CD4-positive, alpha-beta T cell treated with Interleukin-21 for 1 hour (primary cell): ENCODE measurements around the gene SEMA7A.
"Not testable (repeated sequence)": the region's sequence is repeated elsewhere in the genome, so short reads cannot be mapped to it uniquely, and the experiment has no call there.

Experiments used
- DNase-seq: peaks from one replicate; pipeline ENCODE4 v3.0.0-alpha.2; 2020

Gene SEMA7A

DNA sequence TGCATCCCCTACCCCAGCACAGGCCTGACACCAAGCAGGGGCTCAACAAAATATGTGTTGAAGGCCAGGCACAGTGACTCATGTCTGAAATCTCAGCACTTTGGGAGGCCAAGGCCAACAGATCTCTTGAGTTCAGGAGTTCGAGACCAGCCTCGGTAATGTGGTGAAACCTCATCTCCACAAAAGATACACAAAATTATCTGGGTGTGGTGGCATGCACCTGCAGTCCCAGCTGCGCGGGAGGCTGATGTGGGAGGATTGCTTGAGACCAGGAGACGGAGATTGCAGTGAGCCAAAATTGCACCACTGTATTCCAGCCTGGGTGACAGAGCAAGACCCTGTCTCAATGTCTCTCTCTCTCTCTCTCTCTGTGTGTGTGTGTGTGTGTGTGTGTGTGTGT lies 35.6 kb downstream of the SEMA7A start:
- no peak for DNase-seq

DNA sequence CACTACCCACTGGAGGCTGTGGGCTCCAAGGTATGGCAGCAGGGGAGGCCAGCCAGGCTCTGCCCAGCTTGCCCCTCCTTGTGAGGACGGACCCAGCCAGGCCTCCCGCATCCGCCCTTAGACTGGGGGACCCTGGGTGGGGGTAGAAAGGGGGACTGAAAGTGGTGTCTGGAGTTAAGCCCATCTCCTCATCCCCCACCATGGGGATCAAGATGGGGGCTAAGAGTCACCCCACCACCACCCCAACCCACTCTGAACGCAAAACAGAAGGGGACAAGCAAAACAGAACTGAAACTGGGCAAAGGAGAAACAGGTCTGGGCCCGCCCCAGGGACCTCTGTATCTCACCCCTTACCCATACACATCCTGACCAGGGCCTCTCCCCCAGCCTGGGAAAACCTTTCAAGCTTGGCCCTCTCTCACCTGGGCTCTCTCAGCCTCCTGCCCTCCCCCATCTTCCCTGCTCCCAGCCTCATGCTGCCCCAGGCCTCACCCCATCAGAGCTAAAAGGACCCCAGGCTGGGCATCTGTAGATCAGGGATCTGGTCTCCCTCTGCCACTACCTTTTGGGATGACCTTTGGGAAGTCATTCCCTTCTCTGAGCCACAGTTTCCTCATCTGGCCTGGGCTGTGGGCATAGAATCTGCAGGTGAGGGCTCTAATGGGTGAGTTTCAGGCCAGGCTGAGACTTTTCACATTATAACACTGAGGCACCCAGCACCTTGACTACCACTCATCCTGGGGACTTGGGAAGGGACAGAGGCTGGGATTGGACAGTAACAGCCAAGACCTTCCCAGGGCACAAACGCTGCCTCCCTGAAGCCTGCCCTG lies 36.3 kb downstream of the SEMA7A start:
- no peak for DNase-seq

DNA sequence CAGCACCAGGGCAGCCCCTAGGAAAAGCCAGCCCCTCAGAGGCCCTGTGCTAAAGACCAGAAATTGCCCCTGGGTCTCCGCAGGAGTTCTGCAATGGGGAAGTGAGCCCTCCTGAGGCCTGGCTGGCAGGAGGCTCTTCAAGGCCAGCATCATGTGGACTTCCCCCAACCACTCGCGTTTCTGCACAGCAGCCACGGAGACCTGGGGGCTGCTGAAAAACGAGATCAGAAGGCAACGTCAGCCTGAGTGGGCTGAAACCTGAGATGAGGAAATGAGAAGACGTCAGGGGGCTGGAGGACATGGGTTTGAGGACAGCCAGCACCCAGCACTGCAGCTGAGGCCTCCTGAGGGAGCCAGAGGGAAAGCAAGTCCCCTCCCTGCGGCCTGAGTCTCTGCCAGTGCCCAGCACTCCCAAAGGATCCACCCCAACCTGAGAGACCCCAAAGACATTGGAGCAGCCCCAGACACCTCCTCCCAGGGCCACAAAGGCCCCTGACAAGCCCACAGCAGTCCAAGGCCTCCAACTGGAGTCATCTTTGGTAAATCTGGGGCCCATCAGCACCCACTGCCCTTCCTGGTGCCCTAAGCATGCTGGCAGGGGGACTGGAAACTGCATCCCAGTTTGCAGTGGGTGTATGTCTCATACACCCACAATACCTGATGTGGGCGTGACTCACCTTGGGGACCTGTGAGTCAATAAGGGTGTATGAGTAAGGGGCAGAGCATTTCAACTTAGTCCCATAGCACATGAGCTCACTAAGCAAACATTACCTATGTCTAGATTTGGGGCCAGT lies 37.1 kb downstream of the SEMA7A start:
- DNase-seq, result peak; percentile 24

DNA sequence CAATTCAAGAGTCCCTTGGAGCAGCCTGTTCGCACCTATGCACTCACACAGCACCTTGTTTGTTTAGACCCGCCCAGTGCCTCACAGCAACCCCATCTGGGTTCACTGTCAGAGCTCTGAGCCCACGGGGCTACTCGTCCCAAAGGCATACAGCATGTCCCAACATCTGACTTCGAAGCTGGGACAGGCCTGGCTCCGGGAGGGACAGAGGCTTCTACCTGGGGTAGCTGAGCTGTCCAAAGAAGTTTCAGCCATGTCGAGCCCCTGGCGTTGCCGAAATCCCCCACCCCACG lies 37.7 kb downstream of the SEMA7A start:
- no peak for DNase-seq

DNA sequence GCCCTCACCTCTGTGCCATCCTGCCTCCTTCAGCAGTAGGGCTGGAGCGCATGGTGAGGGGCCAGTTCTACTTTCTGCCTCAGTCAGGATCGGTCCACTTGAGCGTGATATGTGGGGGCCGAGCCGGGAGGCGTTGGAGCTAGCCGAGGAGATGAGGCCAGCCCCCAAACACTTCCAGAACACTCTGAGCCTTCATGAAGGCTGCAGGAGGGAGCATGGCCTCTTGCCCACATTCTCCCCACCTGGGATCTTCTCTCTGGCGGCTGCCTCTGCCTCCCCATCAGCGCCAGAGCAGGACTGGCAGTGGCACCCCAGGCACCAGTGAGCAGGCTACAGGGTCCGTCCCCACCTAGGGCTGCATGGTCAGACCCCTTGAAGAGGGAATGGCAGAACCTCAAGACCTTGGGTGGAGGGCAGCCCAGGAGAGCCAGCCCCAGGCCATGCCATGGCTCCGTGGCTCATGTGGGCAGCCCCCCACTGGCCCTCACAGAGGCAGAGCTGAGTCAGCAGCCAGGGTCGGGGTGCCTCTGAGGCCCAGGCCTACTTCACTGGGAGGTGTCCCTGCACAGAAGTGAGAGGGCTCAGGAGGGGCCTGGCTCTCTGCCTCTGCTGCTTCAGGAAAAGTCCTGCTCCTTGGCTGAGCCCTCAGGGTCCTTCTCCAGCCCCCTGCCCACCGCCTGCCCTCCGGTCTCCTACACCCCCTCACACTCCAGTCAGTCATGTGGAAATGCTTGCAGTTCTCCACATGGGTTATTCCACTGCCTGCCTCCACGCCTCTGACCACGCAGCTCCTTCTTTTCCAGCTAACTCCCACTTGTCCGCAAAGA lies 38.2 kb downstream of the SEMA7A start:
- no peak for DNase-seq

DNA sequence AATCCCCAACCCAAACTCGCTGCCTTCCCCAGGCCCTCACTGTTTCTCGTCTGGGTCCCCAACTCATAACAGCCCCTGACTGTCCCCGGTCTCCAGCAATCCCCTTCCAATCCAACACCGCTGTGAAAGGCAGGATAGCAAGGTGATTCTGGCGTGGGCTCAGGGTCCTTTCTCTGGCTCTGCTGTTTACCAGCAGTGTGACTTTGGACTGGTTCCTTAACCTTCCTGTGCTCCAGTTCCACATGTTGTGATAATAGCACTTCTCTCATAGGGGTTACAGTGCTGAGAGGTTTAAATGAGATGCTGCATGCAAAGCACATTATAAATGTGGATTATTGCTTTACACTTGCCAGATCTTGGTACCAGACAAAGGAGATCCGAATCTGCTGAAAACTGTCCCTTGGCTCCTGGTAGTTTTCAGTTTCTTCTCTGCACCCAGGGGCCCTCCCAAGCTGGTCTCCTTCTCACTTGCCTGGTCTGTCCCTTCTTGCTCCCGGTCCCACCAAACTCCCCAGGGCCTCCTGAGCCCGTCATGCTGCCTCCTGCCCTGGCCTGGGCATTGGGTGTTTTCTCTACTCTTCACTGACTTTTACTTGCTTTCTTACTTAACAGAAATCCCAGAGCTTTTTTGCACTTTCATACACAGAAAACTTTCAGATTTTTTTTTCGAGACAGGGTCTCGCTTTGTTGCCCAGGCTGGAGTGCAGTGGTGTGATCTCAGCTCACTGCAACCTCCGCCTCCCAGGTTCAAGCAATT lies 39.5 kb downstream of the SEMA7A start:
- DNase-seq, result no peak

DNA sequence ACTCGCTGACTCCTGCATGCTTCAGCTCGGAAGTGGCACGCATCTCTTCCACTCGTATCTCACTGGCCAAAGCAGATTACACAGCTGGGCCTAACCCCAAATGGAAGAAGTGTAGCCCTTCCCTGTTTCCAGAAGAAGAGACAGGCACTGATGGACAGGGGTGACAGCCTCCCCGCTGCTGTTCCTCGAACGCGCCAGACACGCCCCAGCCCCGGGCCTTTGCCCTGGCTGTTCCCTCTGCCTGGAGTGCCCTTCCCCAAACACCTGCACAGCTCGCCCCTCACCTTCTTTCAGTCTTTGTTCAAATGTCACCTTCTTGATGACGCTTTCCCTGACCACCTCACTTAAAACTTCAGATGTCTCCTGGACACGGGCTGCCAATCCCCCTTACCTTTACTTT lies 40.3 kb downstream of the SEMA7A start:
- no peak for DNase-seq

DNA sequence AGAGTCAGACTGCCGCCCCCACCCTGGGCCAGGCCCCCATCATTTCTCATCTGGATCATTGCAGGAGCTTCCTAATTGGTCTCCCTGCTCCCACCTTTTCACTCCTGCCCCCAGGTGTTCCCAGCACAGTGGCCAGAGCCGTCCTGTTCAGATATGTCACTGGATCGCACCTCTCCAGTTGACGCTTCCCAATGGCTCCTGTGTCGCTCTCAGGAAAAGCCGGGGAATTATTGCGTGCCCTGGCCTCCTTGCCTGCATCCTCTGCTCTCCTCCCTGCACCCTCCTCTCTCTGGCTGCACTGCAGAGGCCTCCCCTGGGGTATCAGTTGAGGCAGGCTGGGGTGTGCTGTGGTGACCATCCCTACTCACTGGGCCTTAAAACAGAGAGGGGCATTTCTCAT lies 40.9 kb downstream of the SEMA7A start:
- no peak for DNase-seq

DNA sequence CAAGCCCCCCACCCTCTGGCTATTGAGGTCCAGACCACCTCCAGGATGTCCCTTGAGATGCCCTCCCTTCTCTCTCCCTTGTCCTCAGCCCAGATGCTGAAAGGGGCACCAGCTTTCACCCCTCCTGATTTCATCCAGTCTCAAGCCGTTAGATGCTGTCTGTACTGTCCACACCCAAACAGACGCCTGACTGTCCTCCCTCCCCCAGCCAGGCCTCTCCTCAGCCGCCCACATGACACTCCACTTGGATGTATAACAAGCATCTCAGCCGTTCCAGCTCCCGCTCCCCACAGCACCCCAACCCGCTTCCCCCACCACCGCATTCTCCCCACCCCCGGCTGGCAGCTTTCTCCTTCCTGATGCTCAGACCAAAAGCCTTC lies 41.3 kb downstream of the SEMA7A start:
- DNase-seq, result no peak

DNA sequence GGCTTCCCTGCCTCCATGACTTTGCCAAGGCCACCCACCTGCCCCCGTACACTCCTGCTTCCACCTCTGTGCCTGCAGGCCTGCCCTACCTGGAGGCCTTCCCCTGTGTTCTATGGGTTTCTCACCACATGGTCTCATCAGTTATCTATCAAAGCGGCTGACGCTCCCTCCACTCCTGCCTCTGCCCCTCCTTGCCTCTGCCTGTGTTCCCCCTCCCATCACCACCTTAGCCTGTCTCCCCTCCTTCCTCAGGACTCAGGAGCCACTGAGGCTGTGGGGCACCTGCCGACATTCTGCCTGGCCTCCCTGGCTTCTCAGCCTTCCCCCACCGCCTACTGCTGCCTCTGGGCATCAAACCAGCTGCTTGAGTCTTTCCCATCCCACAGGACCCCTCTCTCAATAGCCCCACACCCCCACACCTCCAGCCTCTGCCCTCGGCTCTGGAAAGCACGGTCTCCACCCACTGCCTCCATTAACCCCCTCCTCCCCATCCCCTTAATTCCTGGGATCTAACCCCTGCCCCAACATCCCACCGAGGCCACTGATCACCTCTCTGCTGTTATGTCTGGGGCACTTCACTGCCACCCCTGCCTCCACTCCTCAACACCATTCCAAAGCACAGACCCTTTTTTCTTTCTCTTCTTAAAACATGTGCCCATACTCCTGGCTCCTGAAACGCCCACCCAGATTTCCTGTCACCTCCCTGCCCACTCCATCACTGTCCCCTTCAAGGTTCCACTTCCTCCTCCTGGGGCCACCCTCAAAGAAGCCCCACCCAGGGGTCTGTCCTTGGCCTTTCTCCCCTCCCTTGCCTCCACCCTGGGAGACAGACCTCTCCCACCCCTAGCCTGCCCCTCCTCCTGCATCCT lies 41.9 kb downstream of the SEMA7A start:
- no peak for DNase-seq

DNA sequence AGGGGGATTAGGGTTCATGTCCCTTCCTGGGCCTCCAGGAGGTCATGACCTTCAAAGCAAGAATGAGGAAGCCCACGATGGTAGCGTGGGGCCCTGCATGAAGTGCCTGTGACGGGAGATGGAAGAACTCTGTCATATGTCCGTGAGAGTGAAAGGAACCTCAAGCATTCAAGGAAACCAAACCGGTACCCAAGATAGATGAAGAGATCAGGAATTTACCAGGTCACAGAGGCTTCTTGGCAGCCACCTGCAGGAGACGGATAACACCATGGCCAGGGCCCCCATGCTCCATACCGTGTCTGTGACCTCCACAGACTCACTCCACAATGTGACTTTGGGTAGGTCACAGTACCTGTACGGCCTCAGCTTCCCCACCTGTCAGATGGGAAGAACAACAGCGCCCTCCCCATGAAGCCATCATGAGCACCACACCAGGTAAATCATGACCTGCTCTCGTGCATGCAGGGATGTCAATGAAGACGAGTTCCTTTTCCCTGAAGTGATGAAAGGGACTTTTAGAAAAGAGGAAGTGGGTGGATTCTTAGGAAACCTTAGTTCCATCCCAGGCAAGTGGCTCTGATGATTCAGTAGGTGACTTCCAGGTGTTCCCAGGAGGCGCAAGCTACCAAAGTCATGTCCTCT lies 43.0 kb downstream of the SEMA7A start:
- no peak for DNase-seq

DNA sequence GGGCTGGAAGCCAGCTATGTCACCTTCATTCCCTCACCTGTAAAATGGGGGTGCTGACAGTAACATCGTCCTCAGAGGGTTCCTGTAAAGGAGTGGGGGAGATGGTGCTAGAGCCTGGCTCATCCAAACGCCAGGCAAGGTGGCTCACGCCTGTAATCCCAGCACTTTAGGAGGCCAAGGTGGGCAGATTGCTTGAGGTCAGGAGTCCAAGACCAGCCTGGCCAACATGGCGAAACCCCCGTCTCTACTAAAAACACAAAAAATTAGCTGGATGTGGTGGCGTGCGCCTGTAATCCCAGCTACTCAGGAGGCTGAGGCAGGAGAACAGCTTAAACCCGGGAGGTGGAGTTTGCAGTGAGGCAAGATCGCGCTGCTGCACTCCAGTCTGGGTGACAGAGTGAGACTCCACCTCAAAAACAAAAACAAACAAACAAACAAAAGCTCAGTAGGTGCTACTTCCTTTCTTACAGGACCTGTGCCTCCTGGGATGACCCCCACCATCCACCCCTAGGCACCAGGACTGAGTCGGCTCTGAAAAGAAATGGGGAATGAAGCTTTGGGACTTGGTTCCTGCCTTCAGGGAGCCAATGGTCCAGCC lies 43.6 kb downstream of the SEMA7A start:
- DNase-seq, result not testable (repeated sequence)

DNA sequence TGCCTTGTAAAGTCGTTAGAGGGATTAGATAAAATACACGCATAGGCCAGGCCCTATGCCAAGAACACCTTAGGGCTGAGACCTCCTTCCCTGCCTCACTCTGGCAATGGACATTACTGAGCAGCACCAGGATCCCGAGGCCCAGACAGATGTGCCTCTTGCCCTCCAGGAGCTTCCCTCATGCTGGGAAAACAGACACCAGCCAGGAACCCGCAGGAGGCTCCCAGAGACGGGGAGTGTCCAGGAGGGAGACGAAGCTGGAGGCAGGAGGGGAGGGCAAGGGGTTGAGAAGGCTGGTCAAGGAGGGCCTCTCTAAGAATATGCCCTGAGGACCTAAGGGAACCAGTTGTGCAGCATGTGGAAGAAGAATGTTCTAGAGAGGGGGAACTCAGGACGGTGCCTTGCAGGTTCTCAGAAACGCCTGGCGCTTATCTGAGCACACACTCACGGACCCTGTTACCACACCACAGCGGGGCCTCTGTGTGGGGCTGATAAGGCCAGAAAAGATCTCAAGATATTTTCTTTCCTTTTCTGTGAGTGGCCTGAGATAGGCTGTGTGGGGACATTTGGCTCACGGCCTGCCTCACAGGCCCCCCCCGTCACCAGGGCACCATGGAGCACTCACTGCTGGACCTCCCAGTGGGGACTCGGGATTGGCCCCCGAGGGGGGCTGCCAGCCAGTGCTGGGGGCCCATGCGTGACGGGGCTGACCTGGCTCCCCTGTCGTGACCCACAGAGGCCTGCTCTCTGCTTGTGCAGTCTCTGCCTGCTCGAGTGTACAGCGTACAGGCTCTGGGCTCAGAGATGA lies 44.3 kb downstream of the SEMA7A start:
- DNase-seq, result no peak

DNA sequence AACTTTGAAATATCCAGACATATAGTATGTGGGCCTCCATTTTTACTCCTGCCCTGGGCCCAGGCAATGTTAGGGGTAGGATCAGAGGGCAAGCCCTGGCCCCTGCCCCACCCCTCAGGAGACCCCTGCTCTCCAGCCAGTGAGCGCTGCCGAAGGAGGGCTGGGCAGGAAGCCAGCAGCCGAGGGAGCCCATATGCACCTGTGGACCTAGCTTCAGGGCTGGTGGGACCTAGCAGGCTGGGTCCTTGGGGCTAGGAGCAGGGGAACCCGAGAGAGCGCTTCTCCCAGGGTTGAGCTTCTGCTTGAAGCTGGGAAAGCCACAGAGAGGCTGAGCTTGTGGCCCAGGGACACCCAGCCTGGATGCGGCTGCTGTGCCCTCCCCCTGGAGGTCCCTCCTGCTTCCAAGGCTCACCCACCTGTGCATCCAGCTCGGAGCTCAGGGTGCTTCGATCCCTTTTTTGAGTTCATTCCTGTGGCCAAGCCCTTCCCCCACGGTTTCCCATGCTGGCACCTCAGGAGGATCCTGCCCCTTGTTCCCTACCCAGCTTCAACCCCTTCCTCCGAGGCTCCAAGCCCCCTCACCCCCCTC lies 45.3 kb downstream of the SEMA7A start:
- DNase-seq, result no peak

DNA sequence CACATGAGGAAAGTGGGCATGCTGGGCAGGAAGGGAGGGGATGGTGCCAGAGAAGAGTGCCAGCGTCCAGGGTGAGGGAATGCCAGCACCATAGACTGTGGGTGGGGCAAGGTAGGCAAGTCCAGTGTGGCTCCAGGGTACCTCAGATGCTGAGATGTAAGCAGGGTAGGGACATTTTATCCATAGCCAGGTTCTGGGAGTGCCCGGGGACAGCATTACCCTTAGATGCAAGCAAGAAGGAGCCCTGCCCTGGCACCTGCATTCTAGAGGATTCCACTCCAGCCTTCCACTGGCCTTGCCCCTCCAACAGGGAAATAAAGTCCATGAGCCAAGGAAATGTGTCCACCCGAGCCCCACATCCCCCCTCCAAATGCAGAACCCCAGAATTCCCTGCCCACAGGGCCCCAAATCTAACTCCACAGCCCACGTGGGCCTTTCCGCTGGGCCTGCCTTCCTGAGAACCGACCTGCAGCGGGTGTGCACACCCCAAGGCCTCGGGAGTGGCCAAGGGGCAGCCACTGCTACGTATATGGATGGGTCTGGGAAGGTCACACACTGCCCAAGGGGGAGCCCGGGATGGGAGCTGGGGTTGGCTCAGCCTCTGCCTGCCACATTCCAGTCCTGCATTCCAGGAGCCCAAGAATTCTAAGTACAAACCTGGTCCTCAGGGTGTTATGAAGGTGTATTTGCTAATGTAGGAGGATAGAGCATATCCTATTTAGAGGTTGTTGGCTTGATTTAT lies 46.0 kb downstream of the SEMA7A start:
- no peak for DNase-seq

DNA sequence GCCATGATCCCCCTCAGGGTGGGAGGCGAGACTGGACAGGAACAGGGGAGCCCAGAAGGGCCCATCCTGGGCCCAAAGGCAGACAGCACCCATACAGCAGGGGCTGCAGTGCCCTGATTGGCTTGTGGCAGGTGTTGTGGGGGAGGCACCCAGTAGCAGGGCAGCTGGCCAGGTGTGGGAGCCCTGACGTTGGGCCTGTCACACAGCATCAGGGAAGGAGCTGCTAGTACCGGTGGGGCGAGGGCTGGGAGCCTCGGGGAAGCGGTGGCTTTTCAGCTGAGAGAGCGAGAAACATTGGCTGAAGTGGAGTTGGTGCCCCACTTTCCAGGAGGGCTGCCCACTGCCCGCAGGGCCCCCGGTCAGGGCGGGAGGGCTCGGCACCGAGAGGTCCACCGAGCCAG lies 46.6 kb downstream of the SEMA7A start:
- no peak for DNase-seq

DNA sequence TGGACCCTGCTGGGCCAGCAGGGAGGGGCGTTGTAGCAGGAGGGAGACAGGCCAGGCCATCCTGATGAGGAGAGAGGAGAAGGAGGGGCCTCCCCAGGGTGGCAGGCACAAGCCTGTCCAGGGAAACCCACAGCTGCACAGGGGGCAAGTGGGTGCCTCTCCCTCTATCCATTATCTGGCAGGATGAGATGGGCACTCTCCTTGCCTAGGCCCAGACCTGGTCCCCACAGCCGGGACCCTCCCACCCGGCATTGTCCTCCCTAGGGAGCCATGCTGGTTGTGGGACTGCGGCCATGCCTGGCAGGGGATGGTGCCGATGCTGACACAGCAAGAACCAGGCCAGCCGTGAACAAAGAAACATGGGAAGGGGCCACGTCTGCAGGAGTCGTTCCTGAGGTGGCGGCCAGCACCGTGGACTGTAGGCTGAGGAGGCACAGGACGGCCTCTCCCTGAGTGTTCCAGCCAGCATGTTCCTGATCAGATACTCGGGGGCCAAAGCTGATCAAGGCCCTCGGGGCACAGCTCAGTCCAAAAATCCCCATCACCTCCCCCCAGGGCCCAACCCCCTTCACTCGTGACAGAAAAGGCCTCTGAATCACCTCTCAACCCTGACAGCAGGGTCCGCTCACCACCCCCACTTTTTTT lies 47.1 kb downstream of the SEMA7A start:
- no peak for DNase-seq

DNA sequence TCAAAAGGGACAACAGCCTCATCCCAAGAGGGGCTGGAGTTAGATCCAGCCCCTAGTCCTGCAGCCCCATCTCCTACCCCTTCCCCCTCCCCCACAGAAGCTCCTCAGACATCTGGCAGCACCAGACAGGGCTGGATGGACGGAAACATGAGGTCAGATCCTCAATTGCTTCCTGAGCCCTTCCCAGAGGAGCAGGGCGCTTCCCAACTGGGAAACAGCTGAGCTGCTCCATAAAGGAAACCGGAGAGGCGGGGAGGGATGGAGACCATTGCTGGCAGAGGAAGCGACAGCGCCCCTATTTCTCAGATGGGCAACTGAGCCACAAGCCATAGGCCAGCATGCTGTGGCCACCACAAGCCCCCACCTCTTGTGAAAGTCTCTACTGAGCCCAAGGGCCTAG lies 48.0 kb downstream of the SEMA7A start:
- no peak for DNase-seq
